SJSA1 (cell line): ENCODE measurements around the gene PAX9. TPM values are rescaled to one million over a fixed set of nuclear protein-coding genes. Genes with fewer than 3 reads are reported as not detected.

ENCODE experiments used
- DNase-seq, 2 experiments: peaks; one replicate each; pipeline ENCODE4 v3.0.0-alpha.2; 2015 to 2020; ENCODE audit warnings: low spot score in 2 of 2, low read depth in 1 of 2
- H3K27ac ChIP-seq: fragments of 250-450 bp; sonication (Bioruptor Pico); 2 replicates; pipeline ENCODE4 v1.5.1; 2020; ENCODE audit warnings: mild to moderate bottlenecking, moderate library complexity
- H3K27me3 ChIP-seq: fragments of 250-450 bp; sonication (Bioruptor Pico); replicated peaks from 2 replicates; pipeline ENCODE4 v1.5.1; 2020; ENCODE audit warnings: mild to moderate bottlenecking, moderate library complexity
- H3K36me3 ChIP-seq: fragments of 250-450 bp; sonication (Bioruptor Pico); 2 replicates; pipeline ENCODE4 v1.5.1; 2020; ENCODE audit warnings: mild to moderate bottlenecking
- H3K4me1 ChIP-seq: fragments of 250-450 bp; sonication (Bioruptor Pico); replicated peaks from 2 replicates; pipeline ENCODE4 v1.6.1; 2021; ENCODE audit warnings: mild to moderate bottlenecking
- H3K4me3 ChIP-seq: fragments of 250-450 bp; sonication (Bioruptor Pico); 2 replicates; pipeline ENCODE4 v1.5.1; 2020; ENCODE audit warnings: mild to moderate bottlenecking
- H3K9me3 ChIP-seq: fragments of 250-450 bp; sonication (Bioruptor Pico); replicated peaks from 2 replicates; pipeline ENCODE4 v1.5.1; 2020; ENCODE audit warnings: mild to moderate bottlenecking
- total RNA-seq: library from RNA; depleted of rRNA; stranded (reverse); fragments of >200 nt; shearing (Covaris generic); gene quantifications from 2 replicates; pipeline ENCODE4 v1.2.3, GENCODE V29; 2014

Gene PAX9
- total RNA-seq, 1 experiment from 2014 or later = 3.8 TPM

GRCh38 chr14:36649872-36650650 is 11.6 kb upstream of the PAX9 start:
- DNase-seq = no peak
- no peaks in the 10 kb centered on the region for H3K36me3 ChIP-seq
- no peak overlapping the region for H3K27ac ChIP-seq
- H3K4me3 ChIP-seq = no peak overlapping the region
- H3K27me3 ChIP-seq = peaks cover 25% of the 10 kb centered on the region
- H3K4me1 ChIP-seq = peaks cover 14% of the 10 kb centered on the region
- H3K9me3 ChIP-seq = 0 out of 2 replicates have a peak, but pooled peaks cover 3% of the 10 kb centered on the region

GRCh38 chr14:36652542-36653201 is 9.0 kb upstream of the PAX9 start:
- Histone ChIP-seq H3K27me3 (peaks cover 15% of the 10 kb centered on the region), H3K36me3 (no peaks in the 10 kb centered on the region), H3K9me3 (no peaks in the 10 kb centered on the region; the same call in 1 of the 2 replicates), H3K4me1 (peaks cover 5% of the 10 kb centered on the region), H3K4me3 (no peak overlapping the region), H3K27ac (no peak overlapping the region)
- no peak for DNase-seq

- Histone ChIP-seq H3K4me1 (no peaks in the 10 kb centered on the region), H3K36me3 (no peaks in the 10 kb centered on the region), H3K27me3 (peaks cover 14% of the 10 kb centered on the region), H3K9me3 (no peaks in the 10 kb centered on the region; the same call in 1 of the 2 replicates), H3K4me3 (no peak overlapping the region), H3K27ac (no peak overlapping the region)
- DNase-seq = no peak
These were observed 8.2 kb upstream of the PAX9 start for GRCh38 chr14:36653413-36653812.

- DNase-seq = no peak
- Histone ChIP-seq H3K36me3 (no peaks in the 10 kb centered on the region), H3K4me1 (no peaks in the 10 kb centered on the region), H3K27me3 (peaks cover 14% of the 10 kb centered on the region), H3K9me3 (no peaks in the 10 kb centered on the region; the same call in 1 of the 2 replicates), H3K27ac (no peak overlapping the region), H3K4me3 (no peak overlapping the region)
These were observed 7.5 kb upstream of the PAX9 start for GRCh38 chr14:36653962-36654793.

- H3K27me3 ChIP-seq = peaks cover 14% of the 10 kb centered on the region
- DNase-seq = no peak
- no peak overlapping the region for H3K4me3 ChIP-seq
These were observed 6.8 kb upstream of the PAX9 start for GRCh38 chr14:36654794-36655381.

GRCh38 chr14:36655571-36655962 is 6.1 kb upstream of the PAX9 start:
- Histone ChIP-seq H3K27me3 (peaks cover 14% of the 10 kb centered on the region), H3K4me3 (no peak overlapping the region), H3K27ac (no peak overlapping the region), H3K4me1 (no peaks in the 10 kb centered on the region), H3K36me3 (no peaks in the 10 kb centered on the region), H3K9me3 (no peaks in the 10 kb centered on the region; the same call in 1 of the 2 replicates)
- DNase-seq = no peak

More at GRCh38 chr14:36654794-36655381, 6.8 kb upstream of the PAX9 start:
- no peaks in the 10 kb centered on the region for H3K4me1 ChIP-seq
- H3K27ac ChIP-seq = no peak overlapping the region
- no peaks in the 10 kb centered on the region for H3K36me3 ChIP-seq
- H3K9me3 ChIP-seq = no peaks in the 10 kb centered on the region; the same call in 1 of the 2 replicates

GRCh38 chr14:36655963-36656686 is 5.5 kb upstream of the PAX9 start:
- Histone ChIP-seq H3K27me3 (peaks cover 13% of the 10 kb centered on the region), H3K4me1 (peaks cover 2% of the 10 kb centered on the region), H3K4me3 (no peak overlapping the region), H3K9me3 (no peaks in the 10 kb centered on the region; the same call in 1 of the 2 replicates), H3K36me3 (no peaks in the 10 kb centered on the region), H3K27ac (no peak overlapping the region)
- DNase-seq = no peak

- H3K4me3 ChIP-seq = no peak overlapping the region
- DNase-seq = no peak
- no peaks in the 10 kb centered on the region for H3K36me3 ChIP-seq
- no peak overlapping the region for H3K27ac ChIP-seq
- H3K4me1 ChIP-seq = peaks cover 5% of the 10 kb centered on the region
- H3K27me3 ChIP-seq = peaks cover 6% of the 10 kb centered on the region; the same call in 1 of the 2 replicates
- H3K9me3 ChIP-seq = no peaks in the 10 kb centered on the region; the same call in 1 of the 2 replicates
These were observed 4.8 kb upstream of the PAX9 start for GRCh38 chr14:36656687-36657398.

GRCh38 chr14:36657399-36658122 is 4.1 kb upstream of the PAX9 start:
- no peaks in the 10 kb centered on the region; the same call in 1 of the 2 replicates for H3K9me3 ChIP-seq
- peaks cover 5% of the 10 kb centered on the region for H3K4me1 ChIP-seq
- no peak overlapping the region for H3K27ac ChIP-seq
- no peaks in the 10 kb centered on the region; the same call in 1 of the 2 replicates for H3K36me3 ChIP-seq
- H3K4me3 ChIP-seq = no peak overlapping the region
- no peak for DNase-seq
- 0 out of 2 replicates have a peak, but pooled peaks cover 6% of the 10 kb centered on the region for H3K27me3 ChIP-seq

- 0 out of 2 replicates have a peak, but pooled peaks cover 2% of the 10 kb centered on the region for H3K27me3 ChIP-seq
- no peak overlapping the region for H3K27ac ChIP-seq
- no peak for DNase-seq
- H3K36me3 ChIP-seq = peaks cover 7% of the 10 kb centered on the region
- H3K4me1 ChIP-seq = peaks cover 13% of the 10 kb centered on the region
- no peak overlapping the region for H3K4me3 ChIP-seq
- no peaks in the 10 kb centered on the region; the same call in 1 of the 2 replicates for H3K9me3 ChIP-seq
These were observed 3.3 kb upstream of the PAX9 start for GRCh38 chr14:36658123-36659009.
